Adipocyte (in vitro differentiated cells): ENCODE data around the gene ATP4A.

Experiments
- DNase-seq: peaks from one replicate; pipeline ENCODE4 v3.0.0-alpha.2; 2015; ENCODE audit warnings: low read depth
- H3K27me3 ChIP-seq: replicated peaks from 2 replicates; pipeline ENCODE4 v1.7.0; 2013; ENCODE audit warnings: mild to moderate bottlenecking, low read length, moderate library complexity; ENCODE audit not compliant: control insufficient read depth, insufficient read depth
- H3K36me3 ChIP-seq: 2 replicates; pipeline ENCODE4 v1.7.0; 2013; ENCODE audit warnings: low read length, mild to moderate bottlenecking, moderate library complexity; ENCODE audit not compliant: control insufficient read depth, insufficient read depth, severe bottlenecking
- H3K4me1 ChIP-seq: 2 replicates; pipeline ENCODE4 v1.7.0; 2013; ENCODE audit warnings: mild to moderate bottlenecking, low read length, moderate library complexity; ENCODE audit not compliant: control insufficient read depth, insufficient read depth
- H3K4me3 ChIP-seq: 2 replicates; pipeline ENCODE4 v1.7.0; 2013; ENCODE audit warnings: mild to moderate bottlenecking, low read length, moderate library complexity
- H3K9ac ChIP-seq: 2 replicates; pipeline ENCODE4 v1.7.0; 2013; ENCODE audit warnings: mild to moderate bottlenecking, low read length, moderate library complexity
- H3K9me3 ChIP-seq: 2 replicates; pipeline ENCODE4 v1.7.0; 2013; ENCODE audit warnings: mild to moderate bottlenecking, low read length, moderate library complexity; ENCODE audit not compliant: control insufficient read depth

ATP4A gene

GRCh38 chr19:35507561-35507960 is 55.9 kb downstream of the ATP4A start:
- Histone ChIP-seq H3K27me3 (peaks cover 14% of the 10 kb centered on the region), H3K4me3 (no peak overlapping the region)
- DNase-seq, result no peak

GRCh38 chr19:35506011-35506410 is 57.4 kb downstream of the ATP4A start:
- Histone ChIP-seq H3K4me3 (no peak overlapping the region), H3K27me3 (peaks cover 12% of the 10 kb centered on the region), H3K9me3 (no peaks in the 10 kb centered on the region), H3K36me3 (peaks cover 5% of the 10 kb centered on the region), H3K9ac (no peak overlapping the region), H3K4me1 (peaks cover 5% of the 10 kb centered on the region)
- no peak for DNase-seq

More at GRCh38 chr19:35507561-35507960, 55.9 kb downstream of the ATP4A start:
- Histone ChIP-seq H3K36me3 (peaks cover 5% of the 10 kb centered on the region), H3K9ac (no peak overlapping the region), H3K4me1 (peaks cover 5% of the 10 kb centered on the region), H3K9me3 (no peaks in the 10 kb centered on the region)

GRCh38 chr19:35502751-35503150 is 60.7 kb downstream of the ATP4A start:
- peaks cover 2% of the 10 kb centered on the region for H3K27me3 ChIP-seq
- H3K4me3 ChIP-seq, result no peak overlapping the region
- no peak overlapping the region for H3K9ac ChIP-seq
- no peaks in the 10 kb centered on the region for H3K4me1 ChIP-seq
- no peaks in the 10 kb centered on the region for H3K9me3 ChIP-seq
- DNase-seq, result no peak
- peaks cover 5% of the 10 kb centered on the region for H3K36me3 ChIP-seq

GRCh38 chr19:35501684-35502083 is 61.8 kb downstream of the ATP4A start:
- H3K27me3 ChIP-seq, result no peaks in the 10 kb centered on the region
- H3K9me3 ChIP-seq, result no peaks in the 10 kb centered on the region

GRCh38 chr19:35500611-35501010 is 62.8 kb downstream of the ATP4A start:
- no peak for DNase-seq
- Histone ChIP-seq H3K9ac (no peak overlapping the region), H3K27me3 (no peaks in the 10 kb centered on the region), H3K4me3 (no peak overlapping the region), H3K9me3 (no peaks in the 10 kb centered on the region), H3K4me1 (no peaks in the 10 kb centered on the region), H3K36me3 (peaks cover 4% of the 10 kb centered on the region)

More at GRCh38 chr19:35501684-35502083, 61.8 kb downstream of the ATP4A start:
- Histone ChIP-seq H3K4me3 (no peak overlapping the region), H3K9ac (no peak overlapping the region), H3K36me3 (peaks cover 5% of the 10 kb centered on the region), H3K4me1 (no peaks in the 10 kb centered on the region)
- no peak for DNase-seq
